Middle frontal gyrus (tissue), 1 donor: Measurements from ENCODE around the gene CNKSR2.

Experiments used
- DNase-seq: peaks from one replicate; pipeline ENCODE4 v3.0.0-alpha.2; 2015; ENCODE audit warnings: low spot score; ENCODE audit errors: extremely low spot score

The CNKSR2 gene

GRCh38 chrX:21666679-21667078 is 292.5 kb downstream of the CNKSR2 start:
- no peak for DNase-seq

- DNase-seq, result no peak
Observed at GRCh38 chrX:21674430-21675186, 300.4 kb downstream of the CNKSR2 start.

GRCh38 chrX:21675931-21676330 is 301.7 kb downstream of the CNKSR2 start:
- no peak for DNase-seq

- no peak for DNase-seq
Observed at GRCh38 chrX:21678048-21678612, 303.9 kb downstream of the CNKSR2 start.

GRCh38 chrX:21683941-21684340 is 309.7 kb downstream of the CNKSR2 start:
- DNase-seq, result no peak

- no peak for DNase-seq
Observed at GRCh38 chrX:21691512-21692018, 317.3 kb downstream of the CNKSR2 start.

GRCh38 chrX:21698272-21698671 is 324.1 kb downstream of the CNKSR2 start:
- DNase-seq, result no peak

- no peak for DNase-seq
Observed at GRCh38 chrX:21699136-21699535, 324.9 kb downstream of the CNKSR2 start.

GRCh38 chrX:21700275-21700674 is 326.1 kb downstream of the CNKSR2 start:
- DNase-seq, result no peak

- no peak for DNase-seq
Observed at GRCh38 chrX:21700967-21701366, 326.7 kb downstream of the CNKSR2 start.

- no peak for DNase-seq
Observed at GRCh38 chrX:21702725-21703124, 328.5 kb downstream of the CNKSR2 start.
